H1 (cell line): ENCODE results near the gene OR6F1. TPM values are rescaled to one million over a fixed set of nuclear protein-coding genes. Genes with fewer than 3 reads are reported as not detected.

Source experiments
- CTCF ChIA-PET: fragments of 300-600 bp; sonication (Branson Sonifier 250); formaldehyde crosslinking; loops from one replicate; lab custom pipeline; 2021; ENCODE audit not compliant: partially characterized antibody; lab: Charles Lee
- POLR2A ChIA-PET: fragments of 300-600 bp; sonication (Branson Sonifier 250); formaldehyde crosslinking; loops from one replicate; lab custom pipeline; 2021; ENCODE audit warnings: inconsistent platforms; ENCODE audit not compliant: partially characterized antibody; lab: Charles Lee
- DNase-seq, 2 experiments: peaks; one replicate each; pipeline versions ENCODE4 v3.0.0 to v3.0.0-alpha.2; 2010 to 2022; ENCODE audit warnings: low spot score in 2 of 2, low read depth in 1 of 2, mixed read lengths in 1 of 2
- FAIRE-seq: peaks from 2 replicates; lab custom pipeline; 2011; peaks lifted over from hg19 to GRCh38; lab: Jason Lieb, UNC
- H2AFZ ChIP-seq: 2 replicates; pipeline ENCODE4 v1.8.1; 2012; ENCODE audit warnings: low read length, inconsistent platforms
- H2AK5ac ChIP-seq: 2 replicates; pipeline ENCODE4 v1.6.1; 2013; ENCODE audit warnings: low read depth, low read length
- H2BK120ac ChIP-seq: replicated peaks from 2 replicates; pipeline ENCODE3; 2013; ENCODE audit warnings: low read depth, low read length, inconsistent platforms
- H2BK12ac ChIP-seq: 2 replicates; pipeline ENCODE4 v1.6.1; 2013; ENCODE audit warnings: low read depth, low read length
- H2BK15ac ChIP-seq: 2 replicates; pipeline ENCODE4 v1.6.1; 2013; ENCODE audit warnings: low read length
- H2BK20ac ChIP-seq: 2 replicates; pipeline ENCODE4 v1.6.1; 2013; ENCODE audit warnings: low read length
- H2BK5ac ChIP-seq: 2 replicates; pipeline ENCODE4 v1.6.1; 2013; ENCODE audit warnings: low read depth, low read length
- H3K14ac ChIP-seq: 2 replicates; pipeline ENCODE4 v1.6.1; 2013; ENCODE audit warnings: inconsistent platforms; ENCODE audit not compliant: insufficient read length
- H3K18ac ChIP-seq: 2 replicates; pipeline ENCODE4 v1.6.1; 2013; ENCODE audit warnings: low read length; ENCODE audit errors: extremely low read depth
- H3K23ac ChIP-seq: 2 replicates; pipeline ENCODE4 v1.6.1; 2013; ENCODE audit warnings: inconsistent platforms; ENCODE audit not compliant: insufficient read length
- H3K23me2 ChIP-seq: 2 replicates; pipeline ENCODE4 v1.6.1; 2013; ENCODE audit warnings: low read depth, low read length
- H3K27ac ChIP-seq: 2 replicates; pipeline ENCODE4 v1.6.1; 2011; ENCODE audit warnings: low read depth, low read length, inconsistent platforms
- H3K27me3 ChIP-seq, 4 experiments: replicated peaks in 1 of 4; 1 replicate in 1 of 4; 2 replicates in 3 of 4; pipeline versions ENCODE4 v1.6.1 to v1.8.1; 2011 to 2013; ENCODE audit warnings: low read length in 3 of 4, mild to moderate bottlenecking in 3 of 4, inconsistent platforms in 2 of 4, mixed read lengths in 2 of 4, moderate library complexity in 1 of 4; ENCODE audit not compliant: control insufficient read depth in 3 of 4, insufficient read depth in 3 of 4; ENCODE audit errors: extremely low read depth in 1 of 4
- H3K36me3 ChIP-seq, 4 experiments: 2 replicates each; pipeline versions ENCODE4 v1.6.1 to v1.8.1; 2011 to 2013; ENCODE audit warnings: mild to moderate bottlenecking in 4 of 4, low read length in 3 of 4, moderate library complexity in 2 of 4, control low read depth in 1 of 4, inconsistent platforms in 1 of 4; ENCODE audit not compliant: insufficient read depth in 4 of 4, control insufficient read depth in 2 of 4
- H3K4ac ChIP-seq: replicated peaks from 2 replicates; pipeline ENCODE3; 2013; ENCODE audit warnings: low read length, low read depth, mixed read lengths, inconsistent platforms; ENCODE audit not compliant: insufficient read length
- H3K4me1 ChIP-seq, 4 experiments: replicated peaks in 1 of 4; 1 replicate in 1 of 4; 2 replicates in 3 of 4; pipeline versions ENCODE4 v1.6.1 to v1.8.1; 2011 to 2013; ENCODE audit warnings: low read length in 3 of 4, inconsistent platforms in 2 of 4, mixed read lengths in 1 of 4; ENCODE audit not compliant: insufficient read depth in 4 of 4, control insufficient read depth in 3 of 4
- H3K4me2 ChIP-seq, 2 experiments: 2 replicates each; pipeline versions ENCODE4 v1.6.1 to v1.8.1; 2011 to 2013; ENCODE audit warnings: low read depth in 2 of 2, low read length in 2 of 2, control low read depth in 1 of 2, inconsistent platforms in 1 of 2, mild to moderate bottlenecking in 1 of 2; ENCODE audit not compliant: insufficient read depth in 1 of 2
- H3K4me3 ChIP-seq, 4 experiments: fragments of 200-600, 300-600 bp in 1 of 4; sonication (generic), shearing (Covaris generic), sonication (Bioruptor Twin) in 1 of 4; 2 replicates each; pipeline versions ENCODE4 v1.5.1 to v1.8.1; 2011 to 2016; ENCODE audit warnings: low read length in 4 of 4, low read depth in 3 of 4, control low read depth in 2 of 4, inconsistent platforms in 2 of 4, mild to moderate bottlenecking in 2 of 4, mixed read lengths in 1 of 4, moderate library complexity in 1 of 4; ENCODE audit not compliant: insufficient read depth in 2 of 4; ENCODE audit errors: extremely low read depth in 1 of 4
- H3K56ac ChIP-seq: replicated peaks from 2 replicates; pipeline ENCODE3; 2013; ENCODE audit warnings: low read depth, mild to moderate bottlenecking, mixed read lengths, low read length, inconsistent platforms; ENCODE audit not compliant: insufficient read length
- H3K79me1 ChIP-seq: 2 replicates; pipeline ENCODE4 v1.6.1; 2013; ENCODE audit warnings: low read depth, low read length, control low read depth
- H3K79me2 ChIP-seq, 2 experiments: 2 replicates each; pipeline versions ENCODE4 v1.6.1 to v1.8.1; 2012 to 2013; ENCODE audit warnings: low read length in 2 of 2, mild to moderate bottlenecking in 2 of 2, inconsistent platforms in 1 of 2; ENCODE audit not compliant: insufficient read depth in 2 of 2, control insufficient read depth in 1 of 2
- H3K9ac ChIP-seq, 4 experiments: replicated peaks in 1 of 4; 1 replicate in 1 of 4; 2 replicates in 3 of 4; pipeline versions ENCODE4 v1.6.1 to v1.8.1; 2011 to 2013; ENCODE audit warnings: low read depth in 3 of 4, low read length in 3 of 4, control low read depth in 2 of 4, mild to moderate bottlenecking in 2 of 4, moderate library complexity in 2 of 4, inconsistent platforms in 1 of 4; ENCODE audit errors: extremely low read depth in 1 of 4
- H3K9me3 ChIP-seq, 2 experiments: 2 replicates each; pipeline versions ENCODE4 v1.6.1 to v1.8.1; 2012 to 2013; ENCODE audit warnings: mild to moderate bottlenecking in 2 of 2, moderate library complexity in 2 of 2, control low read depth in 1 of 2, inconsistent platforms in 1 of 2, low read depth in 1 of 2, low read length in 1 of 2, mixed read lengths in 1 of 2; ENCODE audit not compliant: insufficient read depth in 2 of 2
- H4K20me1 ChIP-seq, 2 experiments: replicated peaks in 1 of 2; 2 replicates each; pipeline versions ENCODE3 to v1.8.1; 2011 to 2013; ENCODE audit warnings: inconsistent platforms in 2 of 2, low read length in 2 of 2, mild to moderate bottlenecking in 1 of 2; ENCODE audit not compliant: insufficient read depth in 2 of 2, control insufficient read depth in 1 of 2
- H4K5ac ChIP-seq: 2 replicates; pipeline ENCODE4 v1.6.1; 2013; ENCODE audit warnings: low read length, low read depth, mixed read lengths, inconsistent platforms; ENCODE audit not compliant: insufficient read length
- H4K8ac ChIP-seq: 2 replicates; pipeline ENCODE4 v1.8.0; 2013; ENCODE audit warnings: mild to moderate bottlenecking, moderate library complexity, low read length, inconsistent platforms; ENCODE audit not compliant: insufficient read depth; ENCODE audit errors: extremely low read depth
- H4K91ac ChIP-seq: replicated peaks from 2 replicates; pipeline ENCODE3; 2013; ENCODE audit warnings: low read length, mixed read lengths, inconsistent platforms; ENCODE audit not compliant: insufficient read length
- ASH2L ChIP-seq: fragments of 200-600, 300-600 bp; sonication (generic); IDR thresholded peaks from one replicate; pipeline ENCODE4 v1.7.1; 2017; ENCODE audit warnings: low read length
- GABPA ChIP-seq: IDR thresholded peaks from 2 replicates; pipeline ENCODE4 v1.6.1; 2011; ENCODE audit warnings: mild to moderate bottlenecking, low read length, moderate library complexity, borderline replicate concordance; ENCODE audit not compliant: insufficient read depth
- KDM1A ChIP-seq: fragments of 200-600, 300-600 bp; sonication (generic); IDR thresholded peaks from 2 replicates; pipeline ENCODE4 v1.7.1; 2016; ENCODE audit warnings: mild to moderate bottlenecking, low read length, borderline replicate concordance
- KDM4A ChIP-seq: IDR thresholded peaks from one replicate; pipeline ENCODE4 v1.7.1; 2012; ENCODE audit warnings: low read depth, mild to moderate bottlenecking, moderate library complexity, low read length, inconsistent platforms; ENCODE audit not compliant: severe bottlenecking
- PHF8 ChIP-seq: fragments of 200-600 bp; sonication (generic); conservative IDR thresholded peaks from 2 replicates; pipeline ENCODE4 v1.7.1; 2012; ENCODE audit warnings: low read depth, mild to moderate bottlenecking, inconsistent platforms, low read length, moderate library complexity
- POLR2A ChIP-seq, 2 experiments: IDR thresholded peaks; 1 replicate in 1 of 2; 2 replicates in 1 of 2; pipeline ENCODE4 v1.6.1; 2011; ENCODE audit warnings: low read depth in 2 of 2, low read length in 2 of 2, mild to moderate bottlenecking in 2 of 2; ENCODE audit errors: control extremely low read depth in 1 of 2
- SIN3A ChIP-seq, 2 experiments: IDR thresholded peaks in 1 of 2; conservative IDR thresholded peaks in 1 of 2; 2 replicates each; pipeline ENCODE4 v1.6.1; 2011 to 2012; ENCODE audit warnings: low read length in 2 of 2, improper control_type of control experiment in 1 of 2, low read depth in 1 of 2, mild to moderate bottlenecking in 1 of 2
- SP4 ChIP-seq: IDR thresholded peaks from 2 replicates; pipeline ENCODE4 v1.6.1; 2012; ENCODE audit warnings: low read length, inconsistent platforms
- TCF12 ChIP-seq: IDR thresholded peaks from 2 replicates; pipeline ENCODE4 v1.6.1; 2011; ENCODE audit warnings: low read depth, mild to moderate bottlenecking, low read length
- WGBS, 2 experiments: shearing (Covaris generic) in 1 of 2; methylation state at CpG; one replicate each; pipeline versions ENCODE4 v1.1.6 to v1.1.7; 2013 to 2015; ENCODE audit warnings: low lambda C conversion rate in 2 of 2, mixed read lengths in 2 of 2, inconsistent platforms in 1 of 2, low coverage in 1 of 2, missing lambda C conversion rate in 1 of 2; ENCODE audit not compliant: insufficient replicate concordance in 2 of 2, insufficient coverage in 1 of 2, insufficient read length in 1 of 2; ENCODE audit errors: extremely low coverage in 1 of 2, missing lambda C conversion rate in 1 of 2; 5-methylcytosine and 5-hydroxymethylcytosine counted together
- polyA plus RNA-seq, 7 experiments: library from polyadenylated mRNA; depleted of rRNA in 3 of 7; stranded (reverse) in 5 of 7; unstranded in 2 of 7; fragments of >200 nt in 5 of 7; fragments of 200-250 nt in 2 of 7; gene quantifications; 1 replicate in 5 of 7; 2 replicates in 1 of 7; 4 replicates in 1 of 7; pipeline versions ENCODE4 v1.2.1 to v1.2.3, GENCODE V29; 2011 to 2013; ENCODE audit warnings: missing spikeins in 2 of 7, mixed read lengths in 2 of 7
- total RNA-seq: library from RNA; stranded (reverse); fragmentation: NEBNext Ultra II Directional; extraction: Animal tissue kit (Norgen Biotek cat#: 25700); gene quantifications from 2 replicates; pipeline ENCODE4 v1.2.1, GENCODE V29; 2021
- TF ChIP-seq, protein P1 (sequence below): IDR thresholded peaks from 2 replicates; pipeline ENCODE4 v1.6.1; 2011; ENCODE audit warnings: low read length, improper control_type of control experiment
- TF ChIP-seq, protein P2 (sequence below), 3 experiments: IDR thresholded peaks; 1 replicate in 2 of 3; 2 replicates in 1 of 3; pipeline versions ENCODE4 v1.5.1 to v1.6.1; 2011; ENCODE audit warnings: low read length in 3 of 3, mild to moderate bottlenecking in 3 of 3, inconsistent platforms in 2 of 3, low read depth in 1 of 3, moderate library complexity in 1 of 3; ENCODE audit not compliant: insufficient read depth in 1 of 3; ENCODE audit errors: control extremely low read depth in 1 of 3

The OR6F1 gene
- total and polyA plus RNA-seq, 2 of the 8 experiments (the other 6 are each of a cell fraction or from before 2014, with no cell fraction given), result not detected

- Histone ChIP-seq H2BK20ac (no peak overlapping the region), H3K27me3 (no peaks in the 10 kb centered on the region), H4K20me1 (no peaks in the 10 kb centered on the region), H4K8ac (no peak overlapping the region; the same call in 1 of the 2 replicates), H2BK12ac (no peak overlapping the region), H3K79me2 (no peaks in the 10 kb centered on the region), H2BK120ac (no peak overlapping the region), H4K91ac (no peak overlapping the region), H3K4ac (no peak overlapping the region), H2BK5ac (no peak overlapping the region; the same call in 1 of the 2 replicates), H3K36me3 (no peaks in the 10 kb centered on the region), H3K9ac (no peak overlapping the region), H3K4me1 (no peaks in the 10 kb centered on the region), H3K27ac (no peak overlapping the region), H3K18ac (no peak overlapping the region), H2BK15ac (no peak overlapping the region), H3K9me3 (peaks cover 38 to 50% of the 10 kb centered on the region in 2 experiments), H3K23ac (no peak overlapping the region), H3K4me2 (no peak overlapping the region), H2AFZ (no peak overlapping the region), H3K4me3 (no peak overlapping the region), H3K14ac (no peak overlapping the region), H3K56ac (no peak overlapping the region), H2AK5ac (no peak overlapping the region), H3K23me2 (no peaks in the 10 kb centered on the region), H3K79me1 (no peaks in the 10 kb centered on the region), H4K5ac (no peak overlapping the region)
- ChIA-PET POLR2A (no interaction called here), CTCF (no interaction called here)
- WGBS, 2 experiments, result 73% methylated on average over 1 of the region's 1 CpG; no CpG with 5 or more reads in 1 of the 2 experiments
- FAIRE-seq (no peak), DNase-seq (no peak)
- TF ChIP-seq SIN3A (conservative IDR thresholded peaks at IDR 0.05 in 1 of 2, IDR thresholded peaks at IDR 0.05 in 1 of 2; ENCODE audit: low read depth in 1 of 2, low read length in 2 of 2) (no peak), ASH2L (no peak), KDM4A (no peak), PHF8 (no peak), GABPA (no peak), POLR2A (IDR thresholded peaks at IDR 0.05; ENCODE audit: control extremely low read depth in 1 of 2, low read depth in 2 of 2, low read length in 2 of 2) (no peak), KDM1A (no peak), TCF12 (no peak), SP4 (no peak)
- TF ChIP-seq, protein P1, sequence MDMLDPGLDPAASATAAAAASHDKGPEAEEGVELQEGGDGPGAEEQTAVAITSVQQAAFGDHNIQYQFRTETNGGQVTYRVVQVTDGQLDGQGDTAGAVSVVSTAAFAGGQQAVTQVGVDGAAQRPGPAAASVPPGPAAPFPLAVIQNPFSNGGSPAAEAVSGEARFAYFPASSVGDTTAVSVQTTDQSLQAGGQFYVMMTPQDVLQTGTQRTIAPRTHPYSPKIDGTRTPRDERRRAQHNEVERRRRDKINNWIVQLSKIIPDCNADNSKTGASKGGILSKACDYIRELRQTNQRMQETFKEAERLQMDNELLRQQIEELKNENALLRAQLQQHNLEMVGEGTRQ, result no peak
- TF ChIP-seq, protein P2, sequence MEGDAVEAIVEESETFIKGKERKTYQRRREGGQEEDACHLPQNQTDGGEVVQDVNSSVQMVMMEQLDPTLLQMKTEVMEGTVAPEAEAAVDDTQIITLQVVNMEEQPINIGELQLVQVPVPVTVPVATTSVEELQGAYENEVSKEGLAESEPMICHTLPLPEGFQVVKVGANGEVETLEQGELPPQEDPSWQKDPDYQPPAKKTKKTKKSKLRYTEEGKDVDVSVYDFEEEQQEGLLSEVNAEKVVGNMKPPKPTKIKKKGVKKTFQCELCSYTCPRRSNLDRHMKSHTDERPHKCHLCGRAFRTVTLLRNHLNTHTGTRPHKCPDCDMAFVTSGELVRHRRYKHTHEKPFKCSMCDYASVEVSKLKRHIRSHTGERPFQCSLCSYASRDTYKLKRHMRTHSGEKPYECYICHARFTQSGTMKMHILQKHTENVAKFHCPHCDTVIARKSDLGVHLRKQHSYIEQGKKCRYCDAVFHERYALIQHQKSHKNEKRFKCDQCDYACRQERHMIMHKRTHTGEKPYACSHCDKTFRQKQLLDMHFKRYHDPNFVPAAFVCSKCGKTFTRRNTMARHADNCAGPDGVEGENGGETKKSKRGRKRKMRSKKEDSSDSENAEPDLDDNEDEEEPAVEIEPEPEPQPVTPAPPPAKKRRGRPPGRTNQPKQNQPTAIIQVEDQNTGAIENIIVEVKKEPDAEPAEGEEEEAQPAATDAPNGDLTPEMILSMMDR (IDR thresholded peaks at IDR 0.05; ENCODE audit: control extremely low read depth in 1 of 3, insufficient read depth in 1 of 3, low read depth in 1 of 3, low read length in 3 of 3), result no peak
Observed at GRCh38 chr1:247749870-247750269, 33.4 kb upstream of the OR6F1 start.
